GM12891 (cell line): ENCODE measurements around the gene BLM.

Experiments used
- PAX5 ChIP-seq: IDR thresholded peaks from 2 replicates; pipeline ENCODE4 v1.6.1; 2011; ENCODE audit warnings: low read length, moderate library complexity, mild to moderate bottlenecking; ENCODE audit not compliant: insufficient read depth, severe bottlenecking
- POLR2A ChIP-seq: IDR thresholded peaks from 2 replicates; pipeline ENCODE4 v1.6.1; 2011; ENCODE audit warnings: low read depth, low read length, control low read depth
- POLR2AphosphoS5 ChIP-seq: IDR thresholded peaks from 2 replicates; pipeline ENCODE4 v1.6.1; 2011; ENCODE audit warnings: low read depth, low read length, control low read depth
- POU2F2 ChIP-seq: IDR thresholded peaks from 2 replicates; pipeline ENCODE4 v1.6.1; 2011; ENCODE audit warnings: low read depth, mild to moderate bottlenecking, control low read depth, low read length, moderate library complexity
- SPI1 ChIP-seq: IDR thresholded peaks from 2 replicates; pipeline ENCODE4 v1.6.1; 2011; ENCODE audit warnings: low read depth, low read length, control low read depth
- TAF1 ChIP-seq: IDR thresholded peaks from 2 replicates; pipeline ENCODE4 v1.6.1; 2011; ENCODE audit warnings: low read depth, low read length, control low read depth

DNA sequence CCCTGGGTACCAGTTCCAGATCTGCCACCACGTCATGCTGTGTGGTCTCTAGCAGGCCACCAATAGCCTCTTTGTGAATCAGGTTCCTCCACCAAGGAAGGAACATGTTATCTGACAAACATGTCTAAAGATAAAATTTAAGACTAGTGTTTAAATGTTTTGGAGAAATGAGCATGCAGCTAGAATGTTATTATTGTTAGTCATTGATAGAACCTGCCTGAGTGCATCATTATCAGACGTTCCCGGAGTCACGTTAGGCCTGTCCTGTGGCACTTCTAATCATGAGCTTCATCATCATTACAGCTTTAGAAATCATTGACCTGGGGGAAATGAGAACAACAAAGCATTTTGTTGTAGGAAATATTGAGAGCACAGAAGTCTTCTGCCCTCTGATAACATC, 92.4 kb downstream of the BLM start:
- TF ChIP-seq POLR2AphosphoS5 (no peak), PAX5 (no peak), POLR2A (no peak), SPI1 (no peak), TAF1 (no peak), POU2F2 (no peak)
